ENCODE data around the gene SERPINA5.

The SERPINA5 gene

DNA sequence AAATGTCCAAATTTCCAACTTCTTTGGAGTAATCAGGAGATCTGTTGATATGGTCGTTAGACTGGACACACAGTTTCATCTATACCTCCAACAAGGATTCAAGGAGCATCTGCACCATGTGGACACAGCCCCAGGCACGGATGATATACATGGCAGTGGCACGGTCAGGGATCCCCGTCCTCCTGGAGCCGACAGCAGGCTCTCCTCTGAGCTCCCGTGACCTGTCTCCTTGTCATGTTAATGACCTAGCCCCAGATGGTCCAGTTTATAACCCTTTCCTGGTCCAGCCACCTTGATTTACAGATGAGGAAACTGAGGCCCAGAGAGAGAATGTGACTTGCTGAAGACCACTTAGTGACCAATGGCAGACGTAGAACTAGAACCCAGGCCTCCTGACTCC, 36.5 kb upstream of the SERPINA5 start:
- no peak for DNase-seq (ENCODE audit: low read depth)
- TF ChIP-seq POLR2A (IDR thresholded peaks at IDR 0.05; ENCODE audit: extremely low read depth, insufficient read length) (no peak), MYC (IDR thresholded peaks at IDR 0.05; ENCODE audit: low read depth, low read length) (no peak), MAX (IDR thresholded peaks at IDR 0.05; ENCODE audit: low read depth, low read length) (no peak)
- TF ChIP-seq, protein P1, sequence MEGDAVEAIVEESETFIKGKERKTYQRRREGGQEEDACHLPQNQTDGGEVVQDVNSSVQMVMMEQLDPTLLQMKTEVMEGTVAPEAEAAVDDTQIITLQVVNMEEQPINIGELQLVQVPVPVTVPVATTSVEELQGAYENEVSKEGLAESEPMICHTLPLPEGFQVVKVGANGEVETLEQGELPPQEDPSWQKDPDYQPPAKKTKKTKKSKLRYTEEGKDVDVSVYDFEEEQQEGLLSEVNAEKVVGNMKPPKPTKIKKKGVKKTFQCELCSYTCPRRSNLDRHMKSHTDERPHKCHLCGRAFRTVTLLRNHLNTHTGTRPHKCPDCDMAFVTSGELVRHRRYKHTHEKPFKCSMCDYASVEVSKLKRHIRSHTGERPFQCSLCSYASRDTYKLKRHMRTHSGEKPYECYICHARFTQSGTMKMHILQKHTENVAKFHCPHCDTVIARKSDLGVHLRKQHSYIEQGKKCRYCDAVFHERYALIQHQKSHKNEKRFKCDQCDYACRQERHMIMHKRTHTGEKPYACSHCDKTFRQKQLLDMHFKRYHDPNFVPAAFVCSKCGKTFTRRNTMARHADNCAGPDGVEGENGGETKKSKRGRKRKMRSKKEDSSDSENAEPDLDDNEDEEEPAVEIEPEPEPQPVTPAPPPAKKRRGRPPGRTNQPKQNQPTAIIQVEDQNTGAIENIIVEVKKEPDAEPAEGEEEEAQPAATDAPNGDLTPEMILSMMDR (IDR thresholded peaks at IDR 0.05; ENCODE audit: low read depth, low read length) = no peak
- H3K4me3 ChIP-seq (ENCODE audit: low read depth, low read length) = no peak overlapping the region

DNA sequence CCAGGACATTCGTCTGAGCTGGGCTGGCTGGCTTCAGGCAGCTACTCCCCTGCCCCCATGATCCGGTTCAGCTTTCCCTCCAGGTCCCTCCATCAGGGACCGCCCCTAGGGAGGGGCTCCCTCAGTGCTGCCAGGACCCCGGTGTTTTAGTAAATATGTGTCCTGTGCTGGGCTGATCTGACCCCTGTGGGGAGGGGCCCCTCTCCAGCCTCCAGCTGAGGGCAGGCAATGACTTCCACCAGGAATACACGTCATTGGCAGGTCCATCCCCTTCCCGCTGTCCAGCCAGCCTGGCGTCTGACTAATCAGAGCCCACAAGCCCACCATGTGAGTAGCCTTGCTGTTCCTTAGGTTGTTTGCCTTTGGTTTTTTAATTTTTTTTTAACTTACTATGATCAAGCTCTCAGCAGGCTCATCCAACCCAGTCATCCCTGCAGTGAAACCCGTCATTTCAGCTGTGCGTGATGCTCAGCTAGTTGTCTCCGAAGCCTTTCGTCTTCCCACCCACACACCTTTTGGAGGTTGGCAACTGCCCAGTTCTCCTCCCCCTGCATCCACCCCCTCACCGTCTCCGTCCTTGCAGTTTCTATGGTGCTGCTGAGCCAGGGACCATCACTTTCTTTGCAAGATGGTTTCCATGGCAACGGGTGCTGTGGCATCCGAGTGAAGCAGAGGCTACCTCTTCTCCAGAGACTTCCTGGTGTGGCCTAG, 35.9 kb upstream of the SERPINA5 start:
- no peak for DNase-seq (ENCODE audit: low read depth)
- TF ChIP-seq, protein P1 (IDR thresholded peaks at IDR 0.05; ENCODE audit: low read depth, low read length) = no peak
- TF ChIP-seq MYC (IDR thresholded peaks at IDR 0.05; ENCODE audit: low read depth, low read length) (no peak), MAX (IDR thresholded peaks at IDR 0.05; ENCODE audit: low read depth, low read length) (no peak), POLR2A (IDR thresholded peaks at IDR 0.05; ENCODE audit: extremely low read depth, insufficient read length) (no peak)
- H3K4me3 ChIP-seq (ENCODE audit: low read depth, low read length) = no peak overlapping the region

DNA sequence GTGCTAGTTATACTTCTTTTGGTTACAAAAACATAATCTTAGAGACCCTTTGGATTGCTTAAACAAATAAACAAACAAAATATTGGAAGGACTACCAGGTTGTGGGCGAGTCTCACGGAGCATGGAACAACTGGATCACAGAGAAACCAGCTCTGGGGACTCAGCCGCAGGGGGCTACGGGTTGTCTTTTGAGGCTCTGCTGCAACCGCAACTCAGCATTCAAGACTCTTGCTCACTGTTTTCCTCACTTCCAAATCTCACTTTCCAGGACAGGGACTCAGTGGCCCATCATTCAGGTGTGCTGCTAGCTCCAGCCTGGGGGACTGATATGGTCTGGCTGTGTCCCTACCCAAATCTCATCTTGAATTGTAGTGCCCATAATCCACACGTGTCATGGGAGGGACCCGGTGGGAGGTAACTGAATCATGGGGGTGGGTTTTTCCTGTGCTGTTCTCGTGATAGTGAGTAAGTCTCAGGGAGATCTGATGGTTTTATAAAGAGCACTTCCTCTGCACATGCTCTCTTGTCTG, 34.0 kb upstream of the SERPINA5 start:
- DNase-seq (ENCODE audit: low read depth) = no peak
- H3K4me3 ChIP-seq (ENCODE audit: low read depth, low read length) = no peak overlapping the region
- TF ChIP-seq MAX (IDR thresholded peaks at IDR 0.05; ENCODE audit: low read depth, low read length) (no peak), MYC (IDR thresholded peaks at IDR 0.05; ENCODE audit: low read depth, low read length) (no peak), POLR2A (IDR thresholded peaks at IDR 0.05; ENCODE audit: extremely low read depth, insufficient read length) (no peak)
- TF ChIP-seq, protein P1 (IDR thresholded peaks at IDR 0.05; ENCODE audit: low read depth, low read length) = no peak

DNA sequence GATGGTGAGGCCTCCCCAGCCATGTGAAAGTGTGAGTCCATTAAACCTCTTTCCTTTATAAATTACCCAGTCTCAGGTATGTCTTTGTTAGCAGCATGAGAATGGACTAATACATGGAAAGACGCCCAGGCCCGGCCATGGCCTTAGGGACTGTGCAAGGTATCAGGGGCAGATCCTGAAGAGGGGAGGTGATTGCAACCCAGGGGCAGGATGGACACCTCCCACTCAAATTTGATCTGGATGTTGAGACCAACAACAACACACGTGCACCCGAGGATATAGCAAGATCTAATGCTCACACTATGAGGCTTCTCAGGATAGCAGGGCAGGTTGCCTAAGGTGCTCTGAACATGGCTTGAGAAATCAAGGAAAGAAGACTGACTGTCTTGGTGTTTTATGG, 33.5 kb upstream of the SERPINA5 start:
- no peak for DNase-seq (ENCODE audit: low read depth)
- no peak overlapping the region for H3K4me3 ChIP-seq (ENCODE audit: low read depth, low read length)
- TF ChIP-seq, protein P1 (IDR thresholded peaks at IDR 0.05; ENCODE audit: low read depth, low read length) = no peak
- no peak for TF ChIP-seq MAX (IDR thresholded peaks at IDR 0.05; ENCODE audit: low read depth, low read length)
- no peak for TF ChIP-seq POLR2A (IDR thresholded peaks at IDR 0.05; ENCODE audit: extremely low read depth, insufficient read length)
- no peak for TF ChIP-seq MYC (IDR thresholded peaks at IDR 0.05; ENCODE audit: low read depth, low read length)

DNA sequence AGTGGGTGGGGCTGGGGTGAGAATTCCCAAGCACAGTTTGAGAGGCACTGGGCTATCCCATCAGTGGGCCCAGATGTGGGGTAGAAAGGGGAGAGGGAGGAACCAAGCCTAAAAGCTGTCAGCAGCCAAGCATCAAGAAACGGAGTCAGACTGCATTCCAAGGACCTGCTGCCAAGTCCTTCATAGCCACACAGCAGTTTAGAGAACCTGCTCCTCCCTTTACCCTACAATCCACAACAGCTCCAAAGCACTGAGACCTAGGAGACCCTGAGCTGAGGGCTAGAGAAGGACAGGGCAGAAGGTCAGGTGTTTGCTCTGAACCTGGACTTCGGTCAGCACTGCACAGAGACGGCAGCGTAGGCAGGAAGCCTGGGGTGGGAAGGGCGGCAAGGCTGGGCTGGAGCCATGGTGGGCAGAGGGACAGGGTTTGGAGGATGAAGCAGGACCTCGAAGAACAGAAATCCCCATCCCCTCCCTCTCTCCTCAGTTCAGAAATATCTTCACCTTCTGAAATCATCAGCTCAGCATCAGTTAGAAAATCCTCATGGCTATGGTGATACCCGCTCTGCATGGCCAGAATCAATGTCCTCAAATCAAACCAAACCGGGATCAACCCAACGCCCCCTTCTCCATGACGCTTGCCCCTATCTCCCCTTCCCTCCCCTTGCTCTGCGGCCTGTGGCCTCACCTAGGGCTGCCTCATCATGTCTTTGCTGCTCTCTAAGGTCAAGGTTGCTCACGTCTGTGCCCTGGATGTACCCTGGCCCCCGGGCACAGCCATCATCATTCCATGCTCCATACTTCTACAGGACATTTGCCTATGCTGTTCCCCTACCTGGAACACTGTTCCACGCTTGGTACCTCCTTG, 32.9 kb upstream of the SERPINA5 start:
- no peak for TF ChIP-seq MYC (IDR thresholded peaks at IDR 0.05; ENCODE audit: low read depth, low read length)

More for the DNA sequence above, 32.9 kb upstream of the SERPINA5 start:
- DNase-seq (ENCODE audit: low read depth) = no peak
- no peak overlapping the region for H3K4me3 ChIP-seq (ENCODE audit: low read depth, low read length)

Data from NB4 (cell line).